H1 (cell line): ENCODE data around the gene AIG1. TPM values are rescaled to one million over a fixed set of nuclear protein-coding genes. Genes with fewer than 3 reads are reported as not detected.

Source experiments
- CTCF ChIA-PET: fragments of 300-600 bp; sonication (Branson Sonifier 250); formaldehyde crosslinking; loops from one replicate; lab custom pipeline; 2021; ENCODE audit not compliant: partially characterized antibody; lab: Charles Lee
- POLR2A ChIA-PET: fragments of 300-600 bp; sonication (Branson Sonifier 250); formaldehyde crosslinking; loops from one replicate; lab custom pipeline; 2021; ENCODE audit warnings: inconsistent platforms; ENCODE audit not compliant: partially characterized antibody; lab: Charles Lee
- DNase-seq, 2 experiments: peaks; one replicate each; pipeline versions ENCODE4 v3.0.0 to v3.0.0-alpha.2; 2010 to 2022; ENCODE audit warnings: low spot score in 2 of 2, low read depth in 1 of 2, mixed read lengths in 1 of 2
- FAIRE-seq: peaks from 2 replicates; lab custom pipeline; 2011; peaks lifted over from hg19 to GRCh38; lab: Jason Lieb, UNC
- H2AFZ ChIP-seq: 2 replicates; pipeline ENCODE4 v1.8.1; 2012; ENCODE audit warnings: low read length, inconsistent platforms
- H2AK5ac ChIP-seq: 2 replicates; pipeline ENCODE4 v1.6.1; 2013; ENCODE audit warnings: low read depth, low read length
- H2BK120ac ChIP-seq: replicated peaks from 2 replicates; pipeline ENCODE3; 2013; ENCODE audit warnings: low read depth, low read length, inconsistent platforms
- H2BK12ac ChIP-seq: 2 replicates; pipeline ENCODE4 v1.6.1; 2013; ENCODE audit warnings: low read depth, low read length
- H2BK15ac ChIP-seq: 2 replicates; pipeline ENCODE4 v1.6.1; 2013; ENCODE audit warnings: low read length
- H2BK20ac ChIP-seq: 2 replicates; pipeline ENCODE4 v1.6.1; 2013; ENCODE audit warnings: low read length
- H2BK5ac ChIP-seq: 2 replicates; pipeline ENCODE4 v1.6.1; 2013; ENCODE audit warnings: low read depth, low read length
- H3K14ac ChIP-seq: 2 replicates; pipeline ENCODE4 v1.6.1; 2013; ENCODE audit warnings: inconsistent platforms; ENCODE audit not compliant: insufficient read length
- H3K18ac ChIP-seq: 2 replicates; pipeline ENCODE4 v1.6.1; 2013; ENCODE audit warnings: low read length; ENCODE audit errors: extremely low read depth
- H3K23ac ChIP-seq: 2 replicates; pipeline ENCODE4 v1.6.1; 2013; ENCODE audit warnings: inconsistent platforms; ENCODE audit not compliant: insufficient read length
- H3K23me2 ChIP-seq: 2 replicates; pipeline ENCODE4 v1.6.1; 2013; ENCODE audit warnings: low read depth, low read length
- H3K27ac ChIP-seq: 2 replicates; pipeline ENCODE4 v1.6.1; 2011; ENCODE audit warnings: low read depth, low read length, inconsistent platforms
- H3K27me3 ChIP-seq, 4 experiments: replicated peaks in 1 of 4; 1 replicate in 1 of 4; 2 replicates in 3 of 4; pipeline versions ENCODE4 v1.6.1 to v1.8.1; 2011 to 2013; ENCODE audit warnings: low read length in 3 of 4, mild to moderate bottlenecking in 3 of 4, inconsistent platforms in 2 of 4, mixed read lengths in 2 of 4, moderate library complexity in 1 of 4; ENCODE audit not compliant: control insufficient read depth in 3 of 4, insufficient read depth in 3 of 4; ENCODE audit errors: extremely low read depth in 1 of 4
- H3K36me3 ChIP-seq, 4 experiments: 2 replicates each; pipeline versions ENCODE4 v1.6.1 to v1.8.1; 2011 to 2013; ENCODE audit warnings: mild to moderate bottlenecking in 4 of 4, low read length in 3 of 4, moderate library complexity in 2 of 4, control low read depth in 1 of 4, inconsistent platforms in 1 of 4; ENCODE audit not compliant: insufficient read depth in 4 of 4, control insufficient read depth in 2 of 4
- H3K4ac ChIP-seq: replicated peaks from 2 replicates; pipeline ENCODE3; 2013; ENCODE audit warnings: low read length, low read depth, mixed read lengths, inconsistent platforms; ENCODE audit not compliant: insufficient read length
- H3K4me1 ChIP-seq, 4 experiments: replicated peaks in 1 of 4; 1 replicate in 1 of 4; 2 replicates in 3 of 4; pipeline versions ENCODE4 v1.6.1 to v1.8.1; 2011 to 2013; ENCODE audit warnings: low read length in 3 of 4, inconsistent platforms in 2 of 4, mixed read lengths in 1 of 4; ENCODE audit not compliant: insufficient read depth in 4 of 4, control insufficient read depth in 3 of 4
- H3K4me2 ChIP-seq, 2 experiments: 2 replicates each; pipeline versions ENCODE4 v1.6.1 to v1.8.1; 2011 to 2013; ENCODE audit warnings: low read depth in 2 of 2, low read length in 2 of 2, control low read depth in 1 of 2, inconsistent platforms in 1 of 2, mild to moderate bottlenecking in 1 of 2; ENCODE audit not compliant: insufficient read depth in 1 of 2
- H3K4me3 ChIP-seq, 4 experiments: fragments of 200-600, 300-600 bp in 1 of 4; sonication (generic), shearing (Covaris generic), sonication (Bioruptor Twin) in 1 of 4; 2 replicates each; pipeline versions ENCODE4 v1.5.1 to v1.8.1; 2011 to 2016; ENCODE audit warnings: low read length in 4 of 4, low read depth in 3 of 4, control low read depth in 2 of 4, inconsistent platforms in 2 of 4, mild to moderate bottlenecking in 2 of 4, mixed read lengths in 1 of 4, moderate library complexity in 1 of 4; ENCODE audit not compliant: insufficient read depth in 2 of 4; ENCODE audit errors: extremely low read depth in 1 of 4
- H3K56ac ChIP-seq: replicated peaks from 2 replicates; pipeline ENCODE3; 2013; ENCODE audit warnings: low read depth, mild to moderate bottlenecking, mixed read lengths, low read length, inconsistent platforms; ENCODE audit not compliant: insufficient read length
- H3K79me1 ChIP-seq: 2 replicates; pipeline ENCODE4 v1.6.1; 2013; ENCODE audit warnings: low read depth, low read length, control low read depth
- H3K79me2 ChIP-seq, 2 experiments: 2 replicates each; pipeline versions ENCODE4 v1.6.1 to v1.8.1; 2012 to 2013; ENCODE audit warnings: low read length in 2 of 2, mild to moderate bottlenecking in 2 of 2, inconsistent platforms in 1 of 2; ENCODE audit not compliant: insufficient read depth in 2 of 2, control insufficient read depth in 1 of 2
- H3K9ac ChIP-seq, 4 experiments: replicated peaks in 1 of 4; 1 replicate in 1 of 4; 2 replicates in 3 of 4; pipeline versions ENCODE4 v1.6.1 to v1.8.1; 2011 to 2013; ENCODE audit warnings: low read depth in 3 of 4, low read length in 3 of 4, control low read depth in 2 of 4, mild to moderate bottlenecking in 2 of 4, moderate library complexity in 2 of 4, inconsistent platforms in 1 of 4; ENCODE audit errors: extremely low read depth in 1 of 4
- H3K9me3 ChIP-seq, 2 experiments: 2 replicates each; pipeline versions ENCODE4 v1.6.1 to v1.8.1; 2012 to 2013; ENCODE audit warnings: mild to moderate bottlenecking in 2 of 2, moderate library complexity in 2 of 2, control low read depth in 1 of 2, inconsistent platforms in 1 of 2, low read depth in 1 of 2, low read length in 1 of 2, mixed read lengths in 1 of 2; ENCODE audit not compliant: insufficient read depth in 2 of 2
- H4K20me1 ChIP-seq, 2 experiments: replicated peaks in 1 of 2; 2 replicates each; pipeline versions ENCODE3 to v1.8.1; 2011 to 2013; ENCODE audit warnings: inconsistent platforms in 2 of 2, low read length in 2 of 2, mild to moderate bottlenecking in 1 of 2; ENCODE audit not compliant: insufficient read depth in 2 of 2, control insufficient read depth in 1 of 2
- H4K5ac ChIP-seq: 2 replicates; pipeline ENCODE4 v1.6.1; 2013; ENCODE audit warnings: low read length, low read depth, mixed read lengths, inconsistent platforms; ENCODE audit not compliant: insufficient read length
- H4K8ac ChIP-seq: 2 replicates; pipeline ENCODE4 v1.8.0; 2013; ENCODE audit warnings: mild to moderate bottlenecking, moderate library complexity, low read length, inconsistent platforms; ENCODE audit not compliant: insufficient read depth; ENCODE audit errors: extremely low read depth
- H4K91ac ChIP-seq: replicated peaks from 2 replicates; pipeline ENCODE3; 2013; ENCODE audit warnings: low read length, mixed read lengths, inconsistent platforms; ENCODE audit not compliant: insufficient read length
- CEBPB ChIP-seq: IDR thresholded peaks from 2 replicates; pipeline ENCODE4 v1.6.1; 2012; ENCODE audit warnings: low read depth, low read length
- CHD1 ChIP-seq: IDR thresholded peaks from 2 replicates; pipeline ENCODE4 v1.6.1; 2012; ENCODE audit warnings: low read depth, low read length, improper control_type of control experiment
- CHD2 ChIP-seq: IDR thresholded peaks from 2 replicates; pipeline ENCODE4 v1.6.1; 2012; ENCODE audit warnings: low read length, improper control_type of control experiment
- CTCF ChIP-seq, 3 experiments: IDR thresholded peaks; 1 replicate in 2 of 3; 2 replicates in 1 of 3; pipeline versions ENCODE4 v1.5.1 to v1.6.1; 2011; ENCODE audit warnings: low read length in 3 of 3, mild to moderate bottlenecking in 3 of 3, inconsistent platforms in 2 of 3, low read depth in 1 of 3, moderate library complexity in 1 of 3; ENCODE audit not compliant: insufficient read depth in 1 of 3; ENCODE audit errors: control extremely low read depth in 1 of 3
- HDAC2 ChIP-seq, 2 experiments: fragments of 300-600 bp in 1 of 2; sonication (generic) in 1 of 2; IDR thresholded peaks; 2 replicates each; pipeline ENCODE4 v1.6.1; 2011 to 2012; ENCODE audit warnings: low read depth in 2 of 2, low read length in 2 of 2, mild to moderate bottlenecking in 2 of 2, moderate library complexity in 2 of 2, borderline replicate concordance in 1 of 2, inconsistent platforms in 1 of 2
- MAFK ChIP-seq: IDR thresholded peaks from 2 replicates; pipeline ENCODE4 v1.6.1; 2012; ENCODE audit warnings: low read depth, mild to moderate bottlenecking, improper control_type of control experiment, low read length
- NRF1 ChIP-seq: IDR thresholded peaks from 2 replicates; pipeline ENCODE4 v1.6.1; 2011; ENCODE audit warnings: mild to moderate bottlenecking, low read depth, low read length, improper control_type of control experiment
- POLR2A ChIP-seq, 2 experiments: IDR thresholded peaks; 1 replicate in 1 of 2; 2 replicates in 1 of 2; pipeline ENCODE4 v1.6.1; 2011; ENCODE audit warnings: low read depth in 2 of 2, low read length in 2 of 2, mild to moderate bottlenecking in 2 of 2; ENCODE audit errors: control extremely low read depth in 1 of 2
- RNF2 ChIP-seq: fragments of 200-900, 300-1000 bp; sonication (generic); IDR thresholded peaks from 2 replicates; pipeline ENCODE4 v1.7.1; 2016; ENCODE audit warnings: borderline replicate concordance, low read depth, mild to moderate bottlenecking, antibody characterized with exemption, low read length; ENCODE audit not compliant: poor library complexity, severe bottlenecking; ENCODE audit errors: missing control alignments
- WGBS, 2 experiments: shearing (Covaris generic) in 1 of 2; methylation state at CpG; one replicate each; pipeline versions ENCODE4 v1.1.6 to v1.1.7; 2013 to 2015; ENCODE audit warnings: low lambda C conversion rate in 2 of 2, mixed read lengths in 2 of 2, inconsistent platforms in 1 of 2, low coverage in 1 of 2, missing lambda C conversion rate in 1 of 2; ENCODE audit not compliant: insufficient replicate concordance in 2 of 2, insufficient coverage in 1 of 2, insufficient read length in 1 of 2; ENCODE audit errors: extremely low coverage in 1 of 2, missing lambda C conversion rate in 1 of 2; 5-methylcytosine and 5-hydroxymethylcytosine counted together
- polyA plus RNA-seq, 7 experiments: library from polyadenylated mRNA; depleted of rRNA in 3 of 7; stranded (reverse) in 5 of 7; unstranded in 2 of 7; fragments of >200 nt in 5 of 7; fragments of 200-250 nt in 2 of 7; gene quantifications; 1 replicate in 5 of 7; 2 replicates in 1 of 7; 4 replicates in 1 of 7; pipeline versions ENCODE4 v1.2.1 to v1.2.3, GENCODE V29; 2011 to 2013; ENCODE audit warnings: missing spikeins in 2 of 7, mixed read lengths in 2 of 7
- total RNA-seq: library from RNA; stranded (reverse); fragmentation: NEBNext Ultra II Directional; extraction: Animal tissue kit (Norgen Biotek cat#: 25700); gene quantifications from 2 replicates; pipeline ENCODE4 v1.2.1, GENCODE V29; 2021

AIG1 gene
- total and polyA plus RNA-seq, 2 of the 8 experiments (the other 6 are each of a cell fraction or from before 2014, with no cell fraction given): 56.6 to 58.4 TPM

GRCh38 chr6:143096403-143096802 is 35.7 kb downstream of the AIG1 start:
- Histone ChIP-seq H4K91ac (no peak overlapping the region), H3K23ac (no peak overlapping the region), H2BK120ac (no peak overlapping the region), H3K9ac (no peak overlapping the region), H4K5ac (no peak overlapping the region), H3K4me1 (0 out of 7 replicates have a peak, but pooled peaks cover 0 to 2% (median 0%) of the 10 kb centered on the region in 4 experiments), H3K27me3 (no peaks in the 10 kb centered on the region), H2BK15ac (no peak overlapping the region), H3K18ac (no peak overlapping the region), H3K36me3 (no peaks in the 10 kb centered on the region), H3K79me2 (no peaks in the 10 kb centered on the region), H3K56ac (no peak overlapping the region), H4K8ac (no peak overlapping the region), H2BK5ac (no peak overlapping the region), H2AK5ac (no peak overlapping the region), H3K4ac (no peak overlapping the region), H3K23me2 (no peaks in the 10 kb centered on the region), H3K9me3 (no peaks in the 10 kb centered on the region), H2AFZ (no peak overlapping the region), H4K20me1 (peaks cover 0 to 2% of the 10 kb centered on the region in 2 experiments), H3K27ac (no peak overlapping the region), H3K14ac (no peak overlapping the region), H3K79me1 (no peaks in the 10 kb centered on the region; the same call in 1 of the 2 replicates), H3K4me2 (no peak overlapping the region), H2BK20ac (no peak overlapping the region), H2BK12ac (no peak overlapping the region), H3K4me3 (no peak overlapping the region)
- DNase-seq (no peak), FAIRE-seq (no peak)
- CTCF ChIA-PET: interaction anchor here (1.4 to 1.7 kb wide), 2 partner anchors 34 to 136 kb away, joined by 3 read pairs; no protein-coding TSS in a partner anchor
- WGBS, 2 experiments: 92% methylated on average over 2 of the region's 2 CpGs; no CpG with 5 or more reads in 1 of the 2 experiments
- POLR2A ChIA-PET: interaction anchor here (0.7 kb wide), 1 partner anchor 20 kb away, joined by 3 read pairs; no protein-coding TSS in a partner anchor
- TF ChIP-seq CEBPB (no peak), NRF1 (no peak), MAFK (no peak), CTCF (IDR thresholded peaks at IDR 0.05; ENCODE audit: control extremely low read depth in 1 of 3, insufficient read depth in 1 of 3, low read depth in 1 of 3, low read length in 3 of 3) (no peak), RNF2 (no peak), POLR2A (IDR thresholded peaks at IDR 0.05; ENCODE audit: control extremely low read depth in 1 of 2, low read depth in 2 of 2, low read length in 2 of 2) (no peak), CHD2 (no peak), CHD1 (no peak), HDAC2 (IDR thresholded peaks at IDR 0.05; ENCODE audit: borderline replicate concordance in 1 of 2, low read depth in 2 of 2, low read length in 2 of 2) (no peak)
